Limb (tissue), 2 donors: Measurements from ENCODE around the gene HRH2.

Experiments used
- DNase-seq, 2 donors: peaks; one replicate each; pipeline ENCODE4 v3.0.0-alpha.2; 2016; ENCODE audit errors: extremely low spot score in 2 of 2

The HRH2 gene

DNA sequence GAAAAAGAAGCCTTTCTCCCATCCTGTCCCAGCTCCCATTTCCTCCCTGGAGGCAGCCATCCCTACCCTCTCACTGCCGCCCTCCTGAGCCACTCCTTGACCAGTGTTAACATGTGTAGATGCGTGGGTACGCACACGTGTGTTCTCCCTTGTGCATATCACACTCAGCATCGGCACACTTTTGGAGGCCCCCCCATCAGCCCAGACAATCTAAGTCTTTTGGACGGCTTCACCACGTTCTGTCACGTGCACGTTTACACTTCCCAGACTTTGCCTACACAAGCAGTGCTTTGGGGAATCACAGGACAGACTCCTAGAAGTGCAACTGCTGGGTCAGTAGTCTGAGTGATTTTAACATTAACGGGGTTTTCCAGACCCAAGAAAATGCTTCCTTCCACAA, 18.0 kb downstream of the HRH2 start:
- DNase-seq, result no peak

GRCh38 chr5:175677571-175677970, 19.7 kb downstream of the HRH2 start:
- no peak for DNase-seq

DNA sequence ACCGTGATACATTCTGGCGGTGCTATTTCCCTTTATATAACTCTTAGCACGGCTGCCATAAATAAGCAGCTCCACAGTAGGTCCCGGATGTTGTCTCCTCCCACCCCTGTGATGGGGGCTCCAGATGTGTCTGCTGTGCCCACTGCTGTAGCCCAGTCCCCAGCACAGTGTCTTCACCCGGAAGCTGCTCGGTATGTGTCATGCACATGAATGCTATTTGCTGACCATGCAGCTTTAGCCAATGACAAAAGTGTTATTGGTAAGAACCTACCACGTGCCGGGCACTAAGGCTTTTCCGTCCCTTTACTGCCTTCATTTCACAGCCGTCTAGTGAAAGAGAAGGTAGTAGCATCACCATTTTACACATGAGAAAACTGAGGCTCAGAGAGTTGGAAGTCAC, 20.2 kb downstream of the HRH2 start:
- no peak for DNase-seq

GRCh38 chr5:175679411-175679810, 21.5 kb downstream of the HRH2 start:
- DNase-seq, result no peak

- DNase-seq, result no peak
These were observed 22.1 kb downstream of the HRH2 start for GRCh38 chr5:175680020-175680419.

GRCh38 chr5:175680463-175680862, 22.6 kb downstream of the HRH2 start:
- DNase-seq, result no peak

DNA sequence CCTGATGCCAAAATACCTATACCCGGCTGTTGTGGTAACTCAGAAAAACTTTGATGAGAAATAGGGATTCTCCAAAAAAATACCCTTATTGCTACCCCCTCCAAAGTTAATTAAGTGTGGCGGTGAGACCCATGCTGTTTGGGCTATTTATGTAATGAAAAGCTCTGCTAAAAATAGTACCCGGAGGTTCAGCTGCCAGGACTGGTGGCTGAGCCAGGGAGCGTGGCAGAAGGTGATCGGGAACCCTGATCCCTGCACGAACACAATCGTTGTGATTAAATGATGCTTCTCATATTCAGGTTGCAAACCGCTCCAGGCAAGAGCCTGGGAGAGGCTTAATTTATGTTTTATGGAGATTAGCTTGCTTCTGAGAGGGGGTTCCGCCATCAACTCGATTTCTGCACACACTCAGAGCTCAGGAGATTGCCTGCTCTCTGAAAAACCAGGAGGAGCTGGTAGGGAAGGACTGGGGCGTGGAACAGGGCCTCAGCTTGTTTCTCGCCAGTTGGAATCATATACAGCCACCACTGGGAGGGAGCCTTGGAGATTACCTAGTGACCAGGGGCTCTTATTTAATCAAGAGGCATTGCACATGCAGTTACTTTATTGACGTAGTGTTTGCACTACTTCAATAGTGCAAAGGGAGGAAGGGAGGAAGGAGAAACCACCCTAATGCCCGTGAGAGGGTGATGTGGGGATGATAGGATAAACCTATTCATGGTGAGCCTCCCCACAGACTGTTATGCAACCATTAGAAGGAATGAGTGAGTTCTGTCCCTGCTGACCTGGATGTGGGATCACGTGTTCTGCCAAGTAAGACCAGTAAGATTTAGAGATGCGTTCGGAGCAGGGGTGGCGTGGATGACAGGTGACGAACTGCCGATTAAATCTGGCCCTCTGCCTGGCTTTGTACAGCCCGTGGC, 23.4 kb downstream of the HRH2 start:
- no peak for DNase-seq

DNA sequence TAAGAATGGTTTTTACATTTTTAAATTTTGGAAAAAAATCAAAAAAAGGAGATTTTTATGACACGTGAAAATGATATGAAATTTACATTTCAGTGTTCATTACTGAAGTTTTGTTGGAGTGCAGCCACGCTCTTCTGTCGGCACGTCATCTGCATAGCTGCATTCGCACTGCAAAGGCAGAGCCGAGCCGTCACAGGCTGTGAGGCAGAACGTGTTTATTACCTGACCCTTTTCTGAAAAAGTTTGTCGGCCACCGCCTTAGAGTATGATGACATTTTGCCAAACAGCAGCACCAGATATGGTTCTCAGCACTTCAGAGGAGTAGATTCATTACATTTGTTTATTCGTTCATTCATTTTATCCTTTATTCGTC, 24.1 kb downstream of the HRH2 start:
- DNase-seq, result peak in 1 of 2 donors; percentile 20

DNA sequence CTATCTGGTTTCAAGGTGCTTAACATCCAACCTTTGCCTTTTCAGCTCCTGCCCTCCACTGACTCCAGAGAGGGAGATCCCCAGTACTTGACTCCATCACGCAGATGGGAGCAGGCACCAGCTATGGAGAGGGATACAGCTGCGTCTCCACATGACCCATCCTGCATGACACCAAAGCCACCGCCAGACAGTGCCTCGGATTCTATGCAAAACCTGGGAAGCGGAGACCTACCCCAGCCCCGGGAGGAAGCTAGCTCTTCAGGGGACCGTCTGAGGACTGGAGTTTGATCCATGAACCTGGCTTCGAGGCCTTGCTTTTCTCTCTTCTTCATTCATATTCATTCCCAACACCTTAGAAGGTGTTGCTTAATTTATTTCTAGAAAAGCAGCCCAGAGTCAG, 24.8 kb downstream of the HRH2 start:
- no peak for DNase-seq

DNA sequence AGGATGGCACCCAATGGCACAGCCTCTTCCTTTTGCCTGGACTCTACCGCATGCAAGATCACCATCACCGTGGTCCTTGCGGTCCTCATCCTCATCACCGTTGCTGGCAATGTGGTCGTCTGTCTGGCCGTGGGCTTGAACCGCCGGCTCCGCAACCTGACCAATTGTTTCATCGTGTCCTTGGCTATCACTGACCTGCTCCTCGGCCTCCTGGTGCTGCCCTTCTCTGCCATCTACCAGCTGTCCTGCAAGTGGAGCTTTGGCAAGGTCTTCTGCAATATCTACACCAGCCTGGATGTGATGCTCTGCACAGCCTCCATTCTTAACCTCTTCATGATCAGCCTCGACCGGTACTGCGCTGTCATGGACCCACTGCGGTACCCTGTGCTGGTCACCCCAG, 25.4 kb downstream of the HRH2 start:
- DNase-seq, result no peak

DNA sequence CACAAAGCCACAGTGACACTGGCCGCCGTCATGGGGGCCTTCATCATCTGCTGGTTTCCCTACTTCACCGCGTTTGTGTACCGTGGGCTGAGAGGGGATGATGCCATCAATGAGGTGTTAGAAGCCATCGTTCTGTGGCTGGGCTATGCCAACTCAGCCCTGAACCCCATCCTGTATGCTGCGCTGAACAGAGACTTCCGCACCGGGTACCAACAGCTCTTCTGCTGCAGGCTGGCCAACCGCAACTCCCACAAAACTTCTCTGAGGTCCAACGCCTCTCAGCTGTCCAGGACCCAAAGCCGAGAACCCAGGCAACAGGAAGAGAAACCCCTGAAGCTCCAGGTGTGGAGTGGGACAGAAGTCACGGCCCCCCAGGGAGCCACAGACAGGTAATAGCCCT, 26.1 kb downstream of the HRH2 start:
- no peak for DNase-seq

- DNase-seq, result no peak
These were observed 27.1 kb downstream of the HRH2 start for GRCh38 chr5:175684931-175685330.

DNA sequence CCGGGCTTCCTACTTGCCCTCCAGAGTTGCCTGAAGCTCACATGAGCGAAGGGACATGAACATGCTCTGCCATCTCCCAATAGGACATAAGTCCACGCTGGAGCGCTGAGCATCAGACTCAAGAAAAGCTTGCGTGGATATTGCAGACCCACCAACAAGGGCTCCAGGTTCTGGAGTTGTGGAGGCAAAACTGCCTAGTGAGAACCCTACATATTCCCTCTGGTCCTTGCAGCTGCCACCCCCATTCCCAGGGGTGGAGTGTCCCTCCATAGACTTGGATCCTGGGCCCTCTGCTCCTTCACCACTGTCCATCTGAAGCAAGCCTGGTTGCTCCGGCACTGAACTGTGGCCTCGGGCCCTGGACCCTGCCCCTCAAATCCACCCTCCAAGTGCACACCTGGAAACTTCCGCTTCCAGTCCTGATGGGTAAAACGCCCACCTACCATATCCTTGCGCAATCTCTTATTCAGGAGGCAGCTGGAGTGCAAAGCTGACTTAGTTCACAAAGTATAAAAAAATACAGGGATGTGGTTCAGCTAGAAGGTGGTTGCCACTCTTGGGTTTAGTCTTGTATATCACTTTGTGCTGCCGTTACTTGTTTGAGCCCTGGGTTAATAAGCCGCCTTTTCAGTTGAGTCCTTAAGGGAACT, 28.0 kb downstream of the HRH2 start:
- no peak for DNase-seq

DNA sequence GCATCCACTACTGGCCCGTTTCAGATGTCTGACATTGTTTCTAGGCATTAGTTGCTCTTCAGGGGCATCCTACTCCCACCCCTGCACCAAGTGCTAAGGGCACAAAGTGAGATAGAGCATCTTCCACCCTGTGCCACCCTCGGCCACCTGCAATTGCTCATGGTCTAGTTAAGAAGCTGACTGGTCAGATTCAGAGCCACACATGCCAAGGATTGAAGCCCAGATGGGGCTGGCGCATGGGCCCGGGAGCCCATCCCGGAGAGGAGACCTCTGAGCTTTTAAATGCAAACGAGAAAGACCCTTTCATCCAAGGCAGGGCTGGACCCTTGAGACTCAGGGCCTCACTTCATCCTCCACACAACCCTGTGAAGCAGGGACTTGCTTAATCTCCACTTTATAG, 28.5 kb downstream of the HRH2 start:
- no peak for DNase-seq

DNA sequence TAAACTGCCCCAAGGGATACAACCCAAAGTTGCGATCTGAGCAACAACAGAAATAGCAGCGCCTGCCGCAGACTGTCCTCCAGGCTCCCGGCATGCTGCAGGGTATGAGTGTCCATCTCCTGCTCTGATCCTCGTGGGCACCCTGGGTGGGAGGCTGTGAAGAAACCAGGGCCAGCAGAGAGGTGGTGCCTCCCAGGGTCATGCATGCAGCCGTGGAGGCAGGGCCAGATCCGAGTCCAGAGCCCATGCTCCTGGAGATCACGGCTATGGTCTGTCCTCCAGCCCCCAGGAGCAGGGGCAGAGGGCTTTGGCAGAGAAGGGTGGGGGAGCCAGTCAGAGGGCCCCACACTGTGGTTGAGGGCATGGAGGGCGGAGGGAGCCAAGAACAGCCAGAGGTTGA, 29.0 kb downstream of the HRH2 start:
- no peak for DNase-seq

GRCh38 chr5:175687231-175687701, 29.4 kb downstream of the HRH2 start:
- DNase-seq, result no peak

DNA sequence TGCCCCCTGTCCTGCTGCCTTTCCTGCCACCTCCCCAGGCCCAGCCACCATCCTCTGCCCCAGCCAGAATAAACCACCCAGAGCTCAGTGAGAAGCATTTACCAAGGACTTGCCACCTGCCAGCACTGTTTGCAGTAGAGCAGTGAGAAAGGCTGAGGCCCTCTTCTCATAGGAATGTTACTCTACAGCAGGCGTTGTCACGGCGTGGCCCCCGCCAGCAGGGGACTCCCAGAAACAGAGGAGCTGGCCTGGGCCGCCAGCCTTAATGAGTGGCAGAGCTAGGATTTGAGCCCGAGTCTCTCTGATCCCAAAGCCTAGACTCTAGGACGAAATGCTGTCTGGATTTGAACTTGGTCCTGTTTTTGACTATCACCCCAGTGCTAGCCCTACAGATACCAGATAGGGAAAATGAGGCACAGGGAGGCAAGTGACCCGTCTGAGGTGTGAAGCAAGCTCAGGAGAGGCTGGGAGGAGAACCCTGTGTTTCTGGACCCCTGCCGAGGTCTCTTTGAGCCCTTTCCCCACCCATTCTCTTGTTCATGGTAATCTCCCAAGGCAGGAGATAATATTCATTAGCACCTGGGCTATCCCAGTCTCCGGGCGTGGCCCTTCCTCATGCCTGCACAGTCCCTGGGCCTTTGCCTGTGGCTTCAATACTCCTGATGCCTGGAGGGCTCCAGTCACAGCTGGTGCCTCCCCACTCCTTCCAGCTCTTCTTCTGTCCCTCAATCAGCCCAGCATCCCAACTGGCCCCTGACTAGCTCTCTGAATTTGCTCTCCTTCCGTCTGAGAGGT, 30.7 kb downstream of the HRH2 start:
- DNase-seq, result no peak

DNA sequence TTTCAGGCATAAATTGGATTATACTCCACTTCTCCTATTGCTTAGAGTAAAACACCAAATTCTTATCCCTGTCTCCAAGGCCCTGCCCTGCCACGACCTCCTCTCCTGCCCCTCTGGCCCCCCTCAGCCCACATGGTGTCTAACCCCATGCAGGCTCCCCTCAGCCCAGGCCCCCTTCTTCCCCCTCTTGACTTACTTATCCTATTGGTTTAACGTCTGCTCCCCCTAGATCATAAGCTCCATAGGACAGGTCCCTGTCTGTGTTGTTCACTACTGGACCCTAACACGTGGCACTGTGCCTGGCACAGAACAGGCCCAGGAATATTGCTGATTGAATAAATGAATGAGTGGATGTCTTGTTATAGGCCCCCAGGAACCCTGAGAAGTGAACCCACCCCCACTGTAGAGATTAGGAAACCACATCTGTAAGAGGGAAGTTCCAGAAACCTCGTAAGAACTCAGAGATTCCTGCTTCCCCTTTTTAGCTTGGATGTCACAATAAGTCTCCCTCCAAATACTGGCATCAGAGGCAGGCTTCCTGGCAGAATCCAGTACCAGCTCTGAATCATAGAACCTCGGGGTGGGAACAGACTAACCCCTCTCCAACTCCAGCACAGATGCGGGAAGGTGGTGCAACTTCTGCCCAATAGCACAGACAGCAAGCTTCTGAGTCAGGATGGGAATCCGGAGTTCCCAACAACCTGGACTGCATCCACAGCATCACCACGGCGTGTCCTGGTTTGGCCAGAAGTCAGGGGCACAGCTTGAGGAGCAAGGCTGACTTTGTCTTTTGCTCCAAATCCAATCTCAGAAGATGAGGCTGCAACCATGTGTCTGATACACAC, 31.5 kb downstream of the HRH2 start:
- no peak for DNase-seq

- no peak for DNase-seq
These were observed 32.2 kb downstream of the HRH2 start for GRCh38 chr5:175690025-175690424.

DNA sequence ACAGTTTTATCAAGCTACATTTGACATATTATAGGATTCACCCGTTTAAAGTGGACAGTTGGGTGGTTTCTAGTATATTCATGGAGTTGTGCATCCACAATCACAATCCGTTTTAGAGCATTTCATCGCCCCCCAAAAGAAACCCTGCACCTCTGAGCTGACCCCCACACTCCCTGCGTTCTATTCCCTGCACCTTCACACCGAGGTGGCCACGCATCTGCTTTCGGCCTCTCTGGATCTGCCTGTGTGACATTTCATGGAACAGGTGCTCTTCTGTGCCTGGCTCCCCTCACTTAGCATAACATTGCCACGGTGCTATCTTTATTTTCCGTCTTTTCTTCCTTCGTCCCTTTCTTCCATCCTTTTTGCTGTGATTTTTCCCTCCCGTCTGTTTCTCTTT, 32.7 kb downstream of the HRH2 start:
- DNase-seq, result no peak

DNA sequence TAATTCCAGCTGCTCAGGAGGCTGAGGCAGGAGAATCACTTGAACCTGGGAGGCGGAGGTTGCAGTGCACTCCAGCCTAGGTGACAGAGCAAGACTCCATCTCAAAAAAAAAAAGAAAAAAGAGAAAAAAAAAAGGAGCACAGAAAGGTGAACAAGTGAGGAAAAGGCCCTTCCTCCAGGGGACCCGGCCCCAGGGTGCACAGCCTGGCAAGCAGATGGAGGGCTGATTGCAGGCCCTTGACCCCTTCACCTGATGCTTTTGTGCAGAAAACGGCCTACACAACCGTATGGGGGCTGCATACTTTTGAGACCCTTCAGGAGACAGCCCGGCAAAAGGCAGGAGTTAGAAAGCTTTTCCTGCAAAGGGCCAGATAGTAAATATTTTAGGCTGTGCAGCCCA, 33.9 kb downstream of the HRH2 start:
- no peak for DNase-seq
